CD4-positive, alpha-beta T cell treated with Interleukin-2 at 100 ng/mL for 4 hours (primary cell): ENCODE data around the gene DSE.
"Not testable (repeated sequence)": the region's sequence is repeated elsewhere in the genome, so short reads cannot be mapped to it uniquely, and the experiment has no call there.

Experiments used
- DNase-seq: peaks from one replicate; pipeline ENCODE4 v3.0.0-alpha.2; 2020; ENCODE audit warnings: low spot score

DSE gene

DNA sequence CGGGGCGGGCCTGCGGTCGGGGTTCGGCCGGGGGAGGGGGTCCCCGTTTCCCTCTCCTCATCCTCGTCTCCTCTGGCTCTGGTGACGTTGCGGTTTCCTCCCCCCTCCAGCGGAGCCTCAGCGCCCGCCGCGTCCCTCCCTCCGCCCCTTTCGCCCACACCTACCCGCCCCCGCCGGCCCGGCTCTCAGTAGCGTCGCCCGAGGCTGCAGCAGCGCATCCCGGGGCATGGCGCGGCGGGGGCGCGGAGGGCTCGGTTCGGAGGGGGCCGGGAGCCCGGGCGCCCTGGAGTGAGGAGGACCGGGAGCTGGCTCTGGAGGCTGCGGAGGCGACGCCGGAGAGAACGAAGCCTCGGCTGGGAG, at the start of gene DSE:
Gene DSE (plus strand): TSS at position 188 of the 360 bp plus-strand sequence. CDS start 28,304 bp downstream, outside the sequence.
- DNase-seq, result peak; percentile 56

- DNase-seq, result not testable (repeated sequence)
Measured at GRCh38 chr6:116321933-116322332, 48.8 kb upstream of the DSE start.

GRCh38 chr6:116323863-116324262, 46.9 kb upstream of the DSE start:
- DNase-seq, result no peak

- DNase-seq, result not testable (repeated sequence)
Measured at GRCh38 chr6:116325634-116326132, 45.1 kb upstream of the DSE start.

DNA sequence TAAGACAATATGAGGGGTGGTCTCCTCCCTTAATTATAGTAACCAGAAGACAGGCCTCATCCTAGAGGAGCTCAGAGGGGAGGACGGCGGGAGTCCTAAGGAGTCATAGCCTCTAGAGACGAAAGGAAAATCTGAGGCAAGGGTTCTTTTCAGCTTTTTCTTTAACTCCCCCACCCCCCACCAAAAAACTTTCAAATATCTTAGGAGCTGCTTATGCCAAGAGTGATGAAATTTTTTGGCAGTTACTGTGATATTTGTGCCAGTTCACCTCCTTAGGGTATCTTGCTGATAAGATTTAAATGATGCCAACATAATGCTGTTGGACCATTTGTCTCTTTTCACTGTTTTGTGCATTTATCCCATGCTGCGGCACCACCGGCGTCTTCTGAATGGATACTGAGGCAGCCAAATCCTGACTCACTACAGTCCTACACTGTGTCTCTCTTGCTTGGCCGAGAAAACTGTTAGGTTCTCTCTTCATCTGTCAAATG, 44.5 kb upstream of the DSE start:
- DNase-seq, result no peak

GRCh38 chr6:116326996-116327395, 43.8 kb upstream of the DSE start:
- no peak for DNase-seq

DNA sequence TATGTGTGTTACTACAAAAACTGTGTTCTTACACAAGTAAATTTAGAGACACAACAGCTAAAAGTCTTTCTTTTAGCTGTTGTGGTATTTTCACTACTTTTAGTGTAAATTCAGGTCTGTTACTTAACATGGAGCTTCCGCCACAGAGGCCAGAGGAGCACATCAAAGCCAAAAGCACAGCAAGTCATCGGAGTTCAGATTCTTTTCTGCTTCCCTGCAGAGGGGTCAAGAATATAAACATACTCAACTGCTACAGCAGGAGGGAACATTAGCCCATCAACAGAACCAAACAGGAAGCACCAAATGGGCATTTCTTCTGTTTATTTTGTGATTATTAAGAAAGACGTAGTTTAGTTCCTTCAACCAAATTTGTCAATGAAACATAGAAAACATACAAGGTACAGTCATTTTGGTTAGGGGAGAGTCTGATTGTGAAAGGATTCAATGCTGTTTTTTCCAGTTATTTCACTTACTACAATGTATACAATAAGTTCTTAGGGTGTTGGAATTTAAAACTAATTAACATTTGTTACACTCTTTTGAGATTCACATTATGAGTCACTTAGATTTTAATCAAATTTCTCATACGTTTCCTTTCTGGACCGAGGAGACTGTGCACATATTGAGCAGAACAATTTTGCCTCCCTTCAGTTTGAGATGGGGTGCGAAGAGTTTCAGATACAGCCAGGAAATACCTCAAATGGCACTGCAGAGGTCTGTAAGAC, 42.8 kb upstream of the DSE start:
- no peak for DNase-seq

- no peak for DNase-seq
Measured at GRCh38 chr6:116328528-116328903, 42.2 kb upstream of the DSE start.

GRCh38 chr6:116329156-116329555, 41.6 kb upstream of the DSE start:
- DNase-seq, result no peak

DNA sequence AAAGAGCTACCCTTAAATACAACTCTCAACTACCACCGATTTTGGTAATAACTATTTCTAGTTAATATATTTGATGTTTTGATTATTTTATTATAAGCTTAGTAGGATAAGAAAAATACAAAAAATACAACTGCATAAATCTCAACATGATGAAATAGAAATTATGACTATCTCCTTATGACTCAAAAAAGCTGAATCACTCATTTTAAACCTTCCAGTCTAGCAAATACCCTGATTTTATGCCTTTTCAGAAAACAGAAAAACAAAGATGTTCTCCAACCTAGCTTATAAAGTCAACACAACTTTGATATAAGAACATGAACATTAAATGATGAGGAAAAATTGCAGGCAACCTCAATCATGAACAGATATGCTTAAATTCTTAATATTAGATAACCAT, 40.2 kb upstream of the DSE start:
- no peak for DNase-seq

- DNase-seq, result no peak
Measured at GRCh38 chr6:116332096-116332495, 38.7 kb upstream of the DSE start.

DNA sequence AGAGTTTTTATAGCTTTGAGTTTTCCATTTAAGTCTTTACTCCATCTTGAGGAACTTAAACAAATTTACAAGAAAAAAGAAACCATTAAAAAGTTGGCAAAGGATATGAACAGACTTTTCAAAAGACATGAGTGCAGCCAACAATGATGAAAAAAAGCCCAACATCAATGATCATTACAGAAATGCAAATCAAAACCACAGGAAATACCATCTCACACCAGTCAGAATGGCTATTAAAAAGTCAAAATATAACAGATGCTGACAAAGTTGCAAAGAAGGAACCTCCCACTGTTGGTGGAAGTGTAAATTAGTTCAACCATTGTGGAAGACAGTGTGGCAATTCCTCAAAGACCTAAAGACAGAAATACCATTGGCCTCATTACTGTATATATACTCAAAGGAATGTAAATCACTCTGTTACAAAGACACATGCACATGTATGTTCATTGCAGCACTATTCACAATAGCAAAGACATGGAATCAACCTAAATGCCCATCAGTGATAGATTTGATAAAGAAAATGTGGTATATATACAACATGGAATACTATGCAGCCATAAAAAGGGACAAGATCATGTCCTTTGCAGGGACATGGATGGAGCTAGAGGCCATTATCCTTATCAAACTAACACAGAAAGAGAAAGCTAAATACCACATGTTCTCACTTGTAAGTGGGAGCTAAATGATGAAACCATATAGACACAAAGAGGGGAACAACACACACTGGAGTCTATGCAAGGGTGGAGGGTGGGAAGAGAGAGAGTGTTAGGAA, 35.9 kb upstream of the DSE start:
- not testable (repeated sequence) for DNase-seq

- DNase-seq, result no peak
Measured at GRCh38 chr6:116335612-116336215, 35.0 kb upstream of the DSE start.

DNA sequence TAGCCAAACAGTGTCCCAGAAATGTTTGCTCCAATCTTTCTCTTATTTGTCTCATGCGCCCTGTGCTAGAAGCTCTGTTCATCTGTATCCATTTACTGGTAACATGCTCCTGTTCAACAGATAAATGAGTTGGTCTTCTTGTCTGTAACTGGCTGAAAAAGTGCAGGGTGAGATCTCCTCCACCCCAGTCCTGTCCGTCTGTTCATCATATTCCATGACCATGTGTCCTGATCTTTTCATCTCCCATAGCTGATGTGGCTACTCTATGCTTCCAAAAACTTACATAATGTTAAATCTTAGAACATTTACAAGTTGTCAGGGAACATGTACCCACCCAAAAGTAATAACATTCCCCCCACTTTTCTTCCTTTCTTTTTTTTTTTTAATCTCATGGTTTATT, 31.8 kb upstream of the DSE start:
- no peak for DNase-seq

- not testable (repeated sequence) for DNase-seq
Measured at GRCh38 chr6:116340625-116341024, 30.1 kb upstream of the DSE start.

DNA sequence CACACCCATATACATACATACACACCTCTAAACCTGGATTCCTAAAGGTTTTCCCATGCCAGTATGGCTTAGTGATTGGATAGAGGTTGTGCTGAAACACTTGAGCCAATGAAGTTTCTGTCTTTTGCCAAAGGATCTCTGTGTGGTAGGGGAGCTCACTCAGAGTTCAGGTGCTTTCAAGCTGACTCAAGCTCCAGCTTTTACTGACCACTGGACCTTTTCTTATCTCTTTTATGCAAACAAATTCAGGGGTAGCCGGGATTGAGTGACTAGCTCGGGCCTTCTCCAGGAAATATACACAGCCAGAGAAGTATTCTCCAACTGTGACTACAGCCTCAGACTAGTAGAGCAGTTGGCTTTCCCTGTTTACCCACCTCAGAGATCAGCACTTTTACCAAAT, 21.5 kb upstream of the DSE start:
- no peak for DNase-seq

GRCh38 chr6:116351101-116351500, 19.6 kb upstream of the DSE start:
- no peak for DNase-seq

DNA sequence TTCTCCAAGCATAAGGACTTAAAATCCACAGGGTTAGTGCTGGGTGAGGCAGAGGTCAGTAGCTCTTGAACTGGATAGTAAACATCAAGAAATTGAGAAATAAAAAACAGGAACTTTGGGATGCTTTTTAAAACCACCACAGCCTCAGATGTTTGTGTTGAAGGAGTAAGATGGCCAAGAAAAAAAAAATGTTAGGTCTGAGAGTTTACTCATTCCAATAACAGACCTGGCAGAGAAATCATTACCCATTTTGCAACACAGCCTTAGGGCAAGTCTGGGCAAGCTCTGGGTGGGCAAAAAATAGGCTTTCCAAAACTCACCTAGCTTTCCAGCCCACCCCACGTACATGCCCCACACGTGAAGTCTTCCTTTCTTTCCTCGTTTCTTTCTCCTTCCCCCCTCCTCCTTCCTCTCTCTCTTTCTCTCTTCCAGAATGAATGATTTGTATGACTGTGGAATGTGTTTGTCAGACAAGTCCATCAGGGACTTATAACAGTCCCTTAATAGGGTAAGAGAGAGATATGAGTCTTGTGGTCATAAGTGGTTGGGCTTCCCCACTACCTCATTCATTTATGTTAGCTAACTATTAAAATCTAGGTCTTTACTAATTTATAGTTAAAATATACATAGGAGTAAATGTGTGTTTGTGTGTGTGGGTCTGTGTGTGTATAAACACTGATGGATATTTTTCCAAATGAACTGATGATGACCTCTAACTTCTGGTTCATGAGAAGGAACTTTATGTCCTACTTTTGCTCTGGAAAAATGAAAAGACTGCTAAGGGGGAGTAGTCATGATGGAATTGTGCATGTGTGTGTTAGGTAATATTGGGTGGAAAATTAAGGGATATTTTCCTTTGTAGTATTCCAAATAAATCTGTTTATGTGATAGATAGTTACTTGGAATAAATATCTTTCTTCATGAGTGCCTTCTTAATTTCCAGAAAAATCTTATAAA, 18.0 kb upstream of the DSE start:
- no peak for DNase-seq

DNA sequence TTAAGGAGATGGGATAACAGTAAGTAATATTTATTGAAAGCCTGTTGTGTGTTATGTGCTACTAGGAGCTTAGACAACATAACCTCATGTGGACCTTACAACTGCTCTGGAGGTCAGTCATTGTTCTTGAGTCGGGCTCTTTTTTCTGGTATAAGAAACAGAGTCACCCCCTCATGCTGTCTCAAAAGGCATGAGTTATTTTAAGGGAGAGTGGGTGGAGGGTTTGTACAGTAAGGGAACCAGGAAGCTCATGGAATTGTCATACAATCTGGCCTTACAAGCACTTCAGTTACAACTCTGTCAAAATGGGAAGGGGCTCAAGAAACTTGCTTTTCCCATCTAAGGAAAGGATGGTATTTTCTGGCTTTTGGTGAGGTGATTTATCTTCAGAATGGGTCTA, 16.5 kb upstream of the DSE start:
- DNase-seq, result no peak

- no peak for DNase-seq
Measured at GRCh38 chr6:116355796-116356195, 15.0 kb upstream of the DSE start.

DNA sequence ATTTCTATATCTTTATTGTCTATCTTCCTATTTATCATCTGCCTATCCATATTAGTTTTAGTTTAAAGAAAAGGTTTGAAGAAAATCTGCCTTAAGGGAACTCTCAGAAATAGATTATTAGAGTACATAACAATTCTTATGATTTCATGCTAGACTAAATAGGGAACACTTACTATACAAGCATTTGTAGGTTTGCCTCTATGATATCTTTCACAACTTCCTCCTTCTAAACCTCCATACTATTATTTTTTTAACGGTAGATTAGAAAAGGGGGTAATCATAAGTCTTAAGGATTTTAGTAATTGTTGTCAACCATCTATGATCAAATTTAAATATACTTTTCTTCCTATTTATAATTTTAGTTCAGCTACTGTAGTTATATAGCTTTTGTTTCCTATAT, 11.6 kb upstream of the DSE start:
- DNase-seq, result no peak

DNA sequence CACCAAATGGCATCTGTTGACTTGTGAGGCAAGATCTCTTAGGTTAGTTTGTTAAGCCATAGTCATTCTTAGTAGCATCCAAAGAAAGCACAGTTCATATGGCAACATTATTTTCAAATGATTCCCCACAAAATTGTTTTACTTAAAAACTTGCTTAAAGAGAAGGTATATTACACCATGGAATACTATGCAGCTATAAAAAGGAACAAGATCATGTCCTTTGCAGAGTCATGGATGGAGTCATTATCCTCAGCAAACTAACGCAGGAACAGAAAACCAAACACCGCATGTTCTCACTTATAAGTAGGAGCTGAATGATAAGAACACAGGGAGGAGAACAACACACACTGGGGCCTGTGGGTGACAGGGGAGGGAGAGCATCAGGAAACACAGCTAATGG, 10.9 kb upstream of the DSE start:
- no peak for DNase-seq
